Measurements from ENCODE around the gene RUBCN. TPM values are rescaled to one million over a fixed set of nuclear protein-coding genes. Genes with fewer than 3 reads are reported as not detected.
A peak's percentile ranks its signal among the peaks of the same experiment; 100 is the strongest.

Gene RUBCN
- total RNA-seq: 8.8 and 15.3 TPM in 2 replicates

GRCh38 chr3:197736491-197737318, at the start of gene RUBCN:
TSS of gene RUBCN (minus strand) at chr3:197736904. CDS start at chr3:197736719, 185 bp downstream.
- DNase-seq: peak; percentile 97

- no peak for DNase-seq
Observed at GRCh38 chr3:197784019-197784585, 47.4 kb upstream of the RUBCN start.

- DNase-seq: no peak
Observed at GRCh38 chr3:197782230-197782629, 45.5 kb upstream of the RUBCN start.

GRCh38 chr3:197775317-197775716, 38.6 kb upstream of the RUBCN start:
- no peak for DNase-seq

- DNase-seq: no peak
Observed at GRCh38 chr3:197761784-197762183, 25.1 kb upstream of the RUBCN start.

- no peak for DNase-seq
Observed at GRCh38 chr3:197758512-197758911, 21.8 kb upstream of the RUBCN start.

- DNase-seq: no peak
Observed at GRCh38 chr3:197756704-197757103, 20.0 kb upstream of the RUBCN start.

GRCh38 chr3:197753263-197753662, 16.6 kb upstream of the RUBCN start:
- DNase-seq: peak; percentile 23

GRCh38 chr3:197752107-197752506, 15.4 kb upstream of the RUBCN start:
- DNase-seq: no peak

- DNase-seq: peak; percentile 54
Observed at GRCh38 chr3:197750858-197751737, 14.4 kb upstream of the RUBCN start.

- DNase-seq: peak; percentile 82
Observed at GRCh38 chr3:197750396-197750831, 13.7 kb upstream of the RUBCN start.

GRCh38 chr3:197749601-197750395, 13.1 kb upstream of the RUBCN start, which contains the start of gene FYTTD1:
TSS of gene FYTTD1 (plus strand) at chr3:197749883. CDS start at chr3:197749972, 89 bp downstream.
- peak; percentile 90 for DNase-seq

GRCh38 chr3:197749315-197749600, 12.6 kb upstream of the RUBCN start:
- peak; percentile 64 for DNase-seq

- no peak for DNase-seq
Observed at GRCh38 chr3:197748597-197749314, 12.1 kb upstream of the RUBCN start.

GRCh38 chr3:197746801-197747237, 10.1 kb upstream of the RUBCN start:
- DNase-seq: no peak

GRCh38 chr3:197746209-197746608, 9.5 kb upstream of the RUBCN start:
- DNase-seq: no peak

GRCh38 chr3:197742787-197743186, 6.1 kb upstream of the RUBCN start:
- no peak for DNase-seq

- no peak for DNase-seq
Observed at GRCh38 chr3:197737749-197738462, 1.2 kb upstream of the RUBCN start.

GRCh38 chr3:197737319-197737649, 580 bp upstream of the RUBCN start:
- DNase-seq: no peak

- DNase-seq: peak; percentile 33
Observed at GRCh38 chr3:197736010-197736490, 654 bp downstream of the RUBCN start.
